ENCODE measurements around the gene HIKESHI.

DNA sequence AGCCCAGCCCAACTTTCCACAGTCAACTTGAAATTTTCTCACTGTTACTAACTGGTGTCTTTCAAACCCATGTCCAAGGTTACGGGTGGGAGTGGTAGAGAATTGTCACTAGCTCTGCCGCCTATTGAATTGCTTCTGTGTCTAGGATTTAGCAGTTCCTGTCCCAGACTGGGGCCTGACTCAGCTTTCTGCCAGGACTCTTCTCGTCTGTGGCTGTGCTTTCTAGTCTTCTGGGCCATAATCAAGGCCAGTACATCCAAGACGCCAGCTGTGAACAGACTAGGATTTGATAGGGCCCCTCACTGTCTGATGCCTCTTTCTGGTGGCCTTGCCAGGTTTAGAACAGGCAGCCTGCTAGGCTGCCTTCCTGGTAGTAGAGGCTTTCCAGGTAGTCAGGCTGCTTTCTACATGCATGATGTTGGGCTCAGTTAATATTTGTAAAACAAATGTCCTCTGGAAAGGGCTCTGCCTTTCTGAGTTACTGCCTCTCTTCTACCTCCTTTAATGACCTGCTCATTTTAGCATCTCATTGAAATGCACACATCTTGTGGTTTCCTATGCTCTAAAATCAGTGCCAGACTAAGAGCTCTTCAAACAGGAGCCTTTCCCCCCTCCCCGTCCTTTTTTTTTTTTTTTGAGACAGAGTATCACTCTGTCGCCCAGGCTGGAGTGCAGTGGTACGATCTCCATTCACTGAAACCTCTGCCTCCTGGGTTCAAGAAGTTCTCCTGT, 13.1 kb upstream of the HIKESHI start:
- TF ChIP-seq, protein P1, sequence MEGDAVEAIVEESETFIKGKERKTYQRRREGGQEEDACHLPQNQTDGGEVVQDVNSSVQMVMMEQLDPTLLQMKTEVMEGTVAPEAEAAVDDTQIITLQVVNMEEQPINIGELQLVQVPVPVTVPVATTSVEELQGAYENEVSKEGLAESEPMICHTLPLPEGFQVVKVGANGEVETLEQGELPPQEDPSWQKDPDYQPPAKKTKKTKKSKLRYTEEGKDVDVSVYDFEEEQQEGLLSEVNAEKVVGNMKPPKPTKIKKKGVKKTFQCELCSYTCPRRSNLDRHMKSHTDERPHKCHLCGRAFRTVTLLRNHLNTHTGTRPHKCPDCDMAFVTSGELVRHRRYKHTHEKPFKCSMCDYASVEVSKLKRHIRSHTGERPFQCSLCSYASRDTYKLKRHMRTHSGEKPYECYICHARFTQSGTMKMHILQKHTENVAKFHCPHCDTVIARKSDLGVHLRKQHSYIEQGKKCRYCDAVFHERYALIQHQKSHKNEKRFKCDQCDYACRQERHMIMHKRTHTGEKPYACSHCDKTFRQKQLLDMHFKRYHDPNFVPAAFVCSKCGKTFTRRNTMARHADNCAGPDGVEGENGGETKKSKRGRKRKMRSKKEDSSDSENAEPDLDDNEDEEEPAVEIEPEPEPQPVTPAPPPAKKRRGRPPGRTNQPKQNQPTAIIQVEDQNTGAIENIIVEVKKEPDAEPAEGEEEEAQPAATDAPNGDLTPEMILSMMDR (IDR thresholded peaks at IDR 0.05 in 8 of 11, conservative IDR thresholded peaks at IDR 0.05 in 3 of 11), result no peak
- TF ChIP-seq POLR2A (IDR thresholded peaks at IDR 0.05), result no peak
- no peak for TF ChIP-seq POLR2AphosphoS5 (IDR thresholded peaks at IDR 0.05)
